Fibroblast of lung (primary cell): ENCODE results near the gene OBSCN.

Experiments
- CTCF ChIP-seq, 2 donors: IDR thresholded peaks in 1 of 2; conservative IDR thresholded peaks in 1 of 2; 1 replicate in 1 of 2; 2 replicates in 1 of 2; pipeline ENCODE4 v1.5.1; 2011 to 2012; ENCODE audit warnings: low read length in 2 of 2, control low read depth in 1 of 2, inconsistent platforms in 1 of 2, low read depth in 1 of 2, mild to moderate bottlenecking in 1 of 2
- EZH2 ChIP-seq: IDR thresholded peaks from 2 replicates; pipeline ENCODE4 v1.5.1; 2012; ENCODE audit warnings: low read length, control low read depth, mild to moderate bottlenecking; ENCODE audit errors: missing control alignments

- TF ChIP-seq CTCF (conservative IDR thresholded peaks at IDR 0.05 in 1 of 2, IDR thresholded peaks at IDR 0.05 in 1 of 2; ENCODE audit: low read depth in 1 of 2, low read length in 2 of 2) (no peak), EZH2 (no peak)
These were observed 128.6 kb downstream of the OBSCN start for GRCh38 chr1:228336308-228337030.
